Body of pancreas (tissue), 4 donors: ENCODE data around the gene RTBDN. TPM values are rescaled to one million over a fixed set of nuclear protein-coding genes. Genes with fewer than 3 reads are reported as not detected.

Experiments used
- ATAC-seq: fragments of 150-250 bp; one replicate; pipeline ENCODE4 v1.9.1; 2016
- DNase-seq, 4 donors: peaks; one replicate each; pipeline ENCODE4 v3.0.0-alpha.2; 2019
- H3K27ac ChIP-seq, 4 donors: fragments of 200-600 bp; sonication (generic); 1 replicate in 3 of 4; 2 replicates in 1 of 4; pipeline versions ENCODE4 v1.5.1 to v1.6.1; 2016 to 2019; ENCODE audit warnings: mild to moderate bottlenecking in 1 of 4, mixed read lengths in 1 of 4, moderate library complexity in 1 of 4
- H3K27me3 ChIP-seq, 2 donors: fragments of 200-600 bp; sonication (generic); one replicate each; pipeline ENCODE4 v1.6.0; 2016; ENCODE audit warnings: mild to moderate bottlenecking in 1 of 2
- H3K36me3 ChIP-seq, 2 donors: fragments of 200-600 bp; sonication (generic); replicated peaks in 1 of 2; 2 replicates each; pipeline ENCODE4 v1.5.1; 2016; ENCODE audit warnings: low read depth in 2 of 2; ENCODE audit not compliant: insufficient read depth in 1 of 2
- H3K4me1 ChIP-seq: fragments of 200-600 bp; sonication (generic); one replicate; pipeline ENCODE4 v1.6.0; 2016
- H3K4me3 ChIP-seq, 2 donors: fragments of 200-600 bp; sonication (generic); 1 replicate in 1 of 2; 2 replicates in 1 of 2; pipeline ENCODE4 v1.5.1; 2016 to 2019
- H3K9me3 ChIP-seq, 3 donors: fragments of 200-600 bp; sonication (generic); 1 replicate in 2 of 3; 2 replicates in 1 of 3; pipeline ENCODE4 v1.5.1; 2016
- POLR2A ChIP-seq, 3 donors: fragments of 450-650 bp; IDR thresholded peaks; one replicate each; pipeline ENCODE4 v1.6.1; 2016; ENCODE audit warnings: antibody characterized with exemption in 3 of 3, mild to moderate bottlenecking in 2 of 3
- WGBS, 2 donors: methylation state at CpG; one replicate each; pipeline ENCODE4 v1.1.5; 2017; 5-methylcytosine and 5-hydroxymethylcytosine counted together
- intact Hi-C: fragments of 100-400 bp; cut with DNase I; formaldehyde crosslinking; loops from one replicate; pipeline ENCODE4 v1.15.1; 2023
- total RNA-seq, 2 donors: library from RNA; depleted of rRNA; stranded (reverse); fragments of >200 nt; gene quantifications; one replicate each; pipeline ENCODE4 v1.1.0, GENCODE V29; 2016
- TF ChIP-seq, protein P1 (sequence below), 7 experiments: fragments of 450-650 bp in 4 of 7; fragments of 200-600 bp in 3 of 7; sonication (generic) in 3 of 7; IDR thresholded peaks; one replicate each; pipeline ENCODE4 v1.5.1; 2016 to 2019; ENCODE audit warnings: antibody characterized with exemption in 7 of 7

Gene RTBDN
- total RNA-seq, 2 donors from 2014 or later: 0.52 TPM; not detected in 1

DNA sequence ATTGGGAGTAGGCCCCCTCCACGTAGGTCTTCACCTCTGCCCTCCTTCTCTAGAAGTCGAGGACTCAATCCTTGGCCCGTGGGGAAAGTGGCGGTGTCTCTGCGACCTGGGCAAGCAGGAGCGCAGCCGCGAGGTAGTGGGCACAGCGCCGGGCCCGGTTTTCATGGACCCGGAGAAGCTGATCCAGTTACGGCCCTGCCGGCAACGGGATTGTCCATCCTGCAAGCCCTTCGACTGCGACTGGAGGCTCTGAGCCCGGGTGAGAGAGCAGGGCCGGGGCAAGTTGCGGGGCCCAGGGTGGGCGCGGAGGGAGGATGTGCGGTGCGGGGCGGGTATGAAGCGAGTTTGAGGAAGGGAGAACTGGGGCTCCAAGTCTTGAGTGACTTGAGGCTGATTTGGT, 30.3 kb downstream of the RTBDN start:
- DNase-seq (no peak), ATAC-seq (no peak)
- no peaks in the 10 kb centered on the region for H3K27me3 ChIP-seq
- no peaks in the 10 kb centered on the region for H3K9me3 ChIP-seq
- no peak overlapping the region for H3K27ac ChIP-seq
- WGBS, 2 donors: 87 to 95% methylated on average over 20 to 26 of the region's 26 CpGs
- no peaks in the 10 kb centered on the region for H3K36me3 ChIP-seq
- TF ChIP-seq, protein P1, sequence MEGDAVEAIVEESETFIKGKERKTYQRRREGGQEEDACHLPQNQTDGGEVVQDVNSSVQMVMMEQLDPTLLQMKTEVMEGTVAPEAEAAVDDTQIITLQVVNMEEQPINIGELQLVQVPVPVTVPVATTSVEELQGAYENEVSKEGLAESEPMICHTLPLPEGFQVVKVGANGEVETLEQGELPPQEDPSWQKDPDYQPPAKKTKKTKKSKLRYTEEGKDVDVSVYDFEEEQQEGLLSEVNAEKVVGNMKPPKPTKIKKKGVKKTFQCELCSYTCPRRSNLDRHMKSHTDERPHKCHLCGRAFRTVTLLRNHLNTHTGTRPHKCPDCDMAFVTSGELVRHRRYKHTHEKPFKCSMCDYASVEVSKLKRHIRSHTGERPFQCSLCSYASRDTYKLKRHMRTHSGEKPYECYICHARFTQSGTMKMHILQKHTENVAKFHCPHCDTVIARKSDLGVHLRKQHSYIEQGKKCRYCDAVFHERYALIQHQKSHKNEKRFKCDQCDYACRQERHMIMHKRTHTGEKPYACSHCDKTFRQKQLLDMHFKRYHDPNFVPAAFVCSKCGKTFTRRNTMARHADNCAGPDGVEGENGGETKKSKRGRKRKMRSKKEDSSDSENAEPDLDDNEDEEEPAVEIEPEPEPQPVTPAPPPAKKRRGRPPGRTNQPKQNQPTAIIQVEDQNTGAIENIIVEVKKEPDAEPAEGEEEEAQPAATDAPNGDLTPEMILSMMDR (IDR thresholded peaks at IDR 0.05): no peak
- no peak for TF ChIP-seq POLR2A (IDR thresholded peaks at IDR 0.05)
- H3K4me1 ChIP-seq: peaks cover 41% of the 10 kb centered on the region
- no peak overlapping the region for H3K4me3 ChIP-seq
- intact Hi-C loops: loop anchor here (5.0 kb wide), 1 partner anchor 42 kb away; no protein-coding TSS in a partner anchor

DNA sequence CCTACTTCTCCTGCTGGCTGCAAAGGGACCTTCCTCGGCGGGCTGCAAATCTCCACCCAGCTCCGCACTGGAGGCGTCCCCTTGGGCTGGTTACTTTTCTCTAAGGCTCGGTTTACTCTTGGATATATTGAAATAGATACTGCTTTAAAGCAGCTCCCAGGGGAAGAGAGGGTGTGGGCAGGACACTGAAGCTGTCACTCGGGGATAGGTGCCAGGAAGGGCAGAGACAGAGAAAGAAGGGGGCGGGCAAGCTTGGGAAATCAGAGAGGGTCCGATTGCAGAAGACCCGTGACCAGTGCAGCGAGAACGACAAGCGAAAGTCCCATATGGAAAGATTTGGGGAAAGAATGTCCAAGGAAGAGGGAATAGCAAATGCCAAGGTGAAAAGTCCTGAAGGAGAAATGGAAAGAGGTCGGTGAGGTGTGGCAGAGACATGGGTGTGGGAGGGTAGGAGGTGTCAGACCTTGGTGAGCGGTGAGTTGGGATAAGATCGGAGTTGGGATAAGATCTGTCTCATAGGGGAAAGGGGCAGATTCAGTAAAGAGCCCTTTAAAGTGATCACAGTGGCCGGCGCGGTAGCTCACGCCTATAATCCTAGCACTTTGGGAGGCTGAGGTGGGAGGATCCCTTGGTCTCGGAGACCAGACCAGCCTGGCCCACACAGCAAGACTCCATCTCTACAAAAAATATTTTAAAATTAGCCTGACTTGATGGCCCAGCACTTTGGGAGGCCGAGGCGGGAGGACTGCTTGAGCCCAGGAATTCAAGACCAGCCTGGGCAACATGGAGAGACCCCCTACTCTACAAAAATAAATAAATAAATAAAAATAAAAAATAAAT, 31.9 kb downstream of the RTBDN start:
- Histone ChIP-seq H3K9me3 (no peaks in the 10 kb centered on the region), H3K27ac (peak overlapping the region; percentile 35 to 80 (median 75)), H3K27me3 (no peaks in the 10 kb centered on the region), H3K36me3 (no peaks in the 10 kb centered on the region), H3K4me3 (peak overlapping the region; percentile 50 to 73), H3K4me1 (peaks cover 40% of the 10 kb centered on the region)
- WGBS, 2 donors: 28 to 34% methylated on average over 22 of the region's 22 CpGs
- DNase-seq (peak in 1 of 4 donors; percentile 39), ATAC-seq (no peak)
- intact Hi-C loops: loop anchor here (5.0 kb wide), 1 partner anchor 40 kb away; no protein-coding TSS in a partner anchor
- TF ChIP-seq, protein P1 (IDR thresholded peaks at IDR 0.05): peak in 1 of 7 experiments; percentile 16
- no peak for TF ChIP-seq POLR2A (IDR thresholded peaks at IDR 0.05)

DNA sequence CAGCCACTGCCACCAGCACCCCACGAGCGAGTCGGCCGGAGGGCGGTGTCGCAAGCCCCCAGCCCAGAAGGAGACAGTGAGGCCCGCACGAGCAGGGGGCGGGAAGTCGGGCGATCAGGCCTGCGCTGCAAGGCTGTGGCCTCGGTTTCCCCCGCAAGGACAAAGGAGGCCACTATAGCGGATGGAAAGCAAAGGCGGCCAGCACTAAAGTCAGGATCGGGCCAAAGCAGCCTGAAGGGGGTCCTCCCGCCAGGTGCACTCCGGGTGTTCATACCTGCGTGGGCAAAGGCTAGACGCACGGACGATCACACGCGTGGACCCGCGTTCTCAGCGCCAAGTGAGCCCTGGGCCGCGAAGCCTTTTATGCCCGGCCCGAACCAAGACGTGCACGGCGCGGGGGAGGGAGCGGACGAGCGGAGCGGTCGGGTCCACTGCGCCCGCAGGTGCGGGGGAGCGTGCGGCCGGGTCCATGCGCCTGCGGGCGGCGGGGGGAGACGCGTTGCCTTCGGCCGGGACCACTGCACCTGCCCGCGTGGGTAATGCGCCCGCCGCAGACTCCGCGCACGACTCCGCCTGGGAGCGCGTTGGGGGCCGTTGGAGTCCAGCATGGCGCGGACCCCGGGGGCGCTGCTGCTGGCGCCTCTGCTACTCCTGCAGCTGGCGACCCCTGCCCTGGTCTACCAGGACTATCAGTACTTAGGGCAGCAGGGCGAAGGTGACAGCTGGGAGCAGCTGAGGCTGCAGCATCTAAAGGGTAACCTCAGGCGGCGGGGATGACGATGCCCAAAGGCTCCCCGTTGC, 32.7 kb downstream of the RTBDN start, which contains the start of the genes PRDX2 and THSD8:
Gene PRDX2, minus strand, starts transcription at position 335 of the 801 bp plus-strand sequence. CDS start 539 bp downstream, outside the sequence.
Gene THSD8, plus strand, starts transcription at position 604 of the 801 bp plus-strand sequence. Its CDS starts 3 bp downstream, at position 607.
- Histone ChIP-seq H3K36me3 (no peaks in the 10 kb centered on the region), H3K27ac (peak within 1 kb of the TSS; percentile 66 to 80 (median 75)), H3K27me3 (no peaks in the 10 kb centered on the region), H3K9me3 (no peaks in the 10 kb centered on the region), H3K4me3 (peak within 1 kb of the TSS; percentile 50 to 73), H3K4me1 (peaks cover 33% of the 10 kb centered on the region)
- intact Hi-C loops: loop anchor here (5.0 kb wide), 1 partner anchor 39 kb away; no protein-coding TSS in a partner anchor
- ATAC-seq (peak; percentile 87), DNase-seq (peak; percentile 84 to 90 (median 88))
- TF ChIP-seq POLR2A (IDR thresholded peaks at IDR 0.05): peak; percentile 96 to 99 (median 99)
- TF ChIP-seq, protein P1 (IDR thresholded peaks at IDR 0.05): peak in 1 of 7 experiments; percentile 13
- WGBS, 2 donors: 0 to 1% methylated on average over 4 to 76 of the region's 78 CpGs

DNA sequence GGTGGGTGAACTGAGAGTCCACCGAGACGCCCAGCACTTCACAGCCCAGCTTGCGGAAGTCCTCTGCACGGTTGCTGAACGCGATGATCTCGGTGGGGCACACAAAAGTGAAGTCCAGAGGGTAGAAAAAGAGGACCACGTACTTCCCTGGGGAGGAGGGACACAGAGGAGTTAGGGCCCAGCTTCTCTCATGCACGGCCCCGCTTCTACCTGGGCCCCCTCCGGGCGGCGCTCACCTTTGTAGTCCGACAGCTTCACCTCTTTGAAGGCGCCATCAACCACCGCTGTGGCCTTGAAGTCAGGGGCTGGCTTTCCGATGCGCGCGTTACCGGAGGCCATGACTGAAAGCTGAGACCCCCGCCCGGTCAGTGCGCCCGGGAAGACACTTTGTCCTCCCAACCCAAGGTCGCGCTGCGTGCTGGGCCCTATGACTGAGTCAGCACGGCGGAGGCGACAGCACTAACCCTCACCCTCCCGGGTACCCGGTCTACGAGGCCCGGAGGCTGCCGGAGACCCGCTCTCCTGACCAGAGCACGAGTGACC, 33.4 kb downstream of the RTBDN start:
- 4 to 5% methylated on average over 19 to 38 of the region's 38 CpGs for WGBS, 2 donors
- peak; percentile 48 to 60 (median 55) for DNase-seq
- Histone ChIP-seq H3K9me3 (no peaks in the 10 kb centered on the region), H3K27ac (peak overlapping the region; percentile 66 to 80 (median 75)), H3K27me3 (no peaks in the 10 kb centered on the region), H3K4me1 (peaks cover 34% of the 10 kb centered on the region), H3K36me3 (no peaks in the 10 kb centered on the region), H3K4me3 (peak overlapping the region; percentile 50 to 73)
- no peak for TF ChIP-seq POLR2A (IDR thresholded peaks at IDR 0.05)
- TF ChIP-seq, protein P1 (IDR thresholded peaks at IDR 0.05): no peak
- intact Hi-C loops: loop anchor here (5.0 kb wide), 1 partner anchor 39 kb away; no protein-coding TSS in a partner anchor
- ATAC-seq: peak; percentile 22
